ENCODE data around the gene AGO4. TPM values are rescaled to one million over a fixed set of nuclear protein-coding genes. Genes with fewer than 3 reads are reported as not detected.

The AGO4 gene
- total and polyA plus RNA-seq, 2 donors (not counting 1 experiment from before 2014, with no cell fraction given) = 7.8 to 22.6 TPM

DNA sequence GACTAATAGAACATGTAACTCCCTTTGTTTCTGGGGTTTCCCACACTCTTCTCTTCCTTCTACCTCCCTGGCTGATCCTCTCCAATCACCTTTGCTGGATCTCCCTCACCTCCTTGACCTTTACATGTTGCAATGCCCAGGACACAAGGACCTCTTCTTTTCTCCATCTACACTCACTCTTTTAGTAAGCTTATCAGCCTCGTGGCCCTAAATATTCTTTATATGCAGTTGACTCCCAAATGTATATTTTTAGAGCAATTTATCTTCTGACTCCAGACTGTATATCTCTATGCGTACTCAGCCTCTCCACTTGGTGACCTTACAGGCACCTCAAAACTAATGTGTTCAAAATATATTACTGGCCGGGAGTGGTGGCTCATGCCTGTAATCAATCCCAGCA lies 19.7 kb upstream of the AGO4 start:
- ChIA-PET POLR2A (no interaction called here), CTCF (interaction anchor here (1.0 kb wide), 1 partner anchor 12 kb away, joined by 3 read pairs; no protein-coding TSS in a partner anchor)
- Histone ChIP-seq H3K4me1 (ENCODE audit: control insufficient read depth in 2 of 2, insufficient read depth in 2 of 2, low read length in 2 of 2) (no peaks in the 10 kb centered on the region), H3K27ac (ENCODE audit: low read length in 2 of 2) (no peak overlapping the region), H3K27me3 (replicated peaks in 1 of 4; ENCODE audit: control extremely low read depth in 1 of 4, control insufficient read depth in 3 of 4, insufficient read depth in 4 of 4, low read length in 3 of 4) (no peaks in the 10 kb centered on the region), H3K79me2 (ENCODE audit: control insufficient read depth, insufficient read depth, low read length) (no peaks in the 10 kb centered on the region), H3K4me3 (ENCODE audit: control extremely low read depth in 1 of 5, extremely low read depth in 1 of 5, insufficient read depth in 1 of 5, low read depth in 2 of 5, low read length in 4 of 5) (no peak overlapping the region), H2AFZ (ENCODE audit: insufficient read depth, low read depth, low read length, poor library complexity, severe bottlenecking) (no peak overlapping the region), H4K20me1 (ENCODE audit: control insufficient read depth, insufficient read depth, low read length, poor library complexity, severe bottlenecking) (no peaks in the 10 kb centered on the region), H3K36me3 (replicated peaks in 1 of 2; ENCODE audit: control extremely low read depth in 1 of 2, control insufficient read depth in 1 of 2, extremely low read depth in 1 of 2, insufficient read depth in 2 of 2, low read length in 1 of 2) (no peaks in the 10 kb centered on the region), H3K9ac (ENCODE audit: low read length) (no peak overlapping the region), H3K9me3 (ENCODE audit: control extremely low read depth in 1 of 3, control insufficient read depth in 2 of 3, insufficient read depth in 1 of 3, low read length in 2 of 3) (no peaks in the 10 kb centered on the region), H3K4me2 (replicated peaks; ENCODE audit: low read depth, low read length, poor library complexity, severe bottlenecking) (no peak overlapping the region)
- Mint-ChIP-seq H3K4me3 (no peak overlapping the region), H3K4me1 (no peaks in the 10 kb centered on the region), H3K27me3 (no peaks in the 10 kb centered on the region), H3K27ac (no peak overlapping the region), H3K9me3 (ENCODE audit: insufficient read depth) (no peaks in the 10 kb centered on the region)
- TF ChIP-seq CTCF (IDR thresholded peaks at IDR 0.05) (no peak), EZH2 (IDR thresholded peaks at IDR 0.05; ENCODE audit: borderline replicate concordance, insufficient read depth, low read depth, low read length, poor library complexity, severe bottlenecking) (no peak)
- intact Hi-C loops (cut with micrococcal nuclease) = no loop called here
- WGBS (ENCODE audit: insufficient coverage) = 100% methylated on average over 2 of the region's 3 CpGs
- ATAC-seq (ENCODE audit: low read depth) (no peak), DNase-seq (no peak)

- TF ChIP-seq CTCF (IDR thresholded peaks at IDR 0.05) = no peak
- TF ChIP-seq EZH2 (IDR thresholded peaks at IDR 0.05; ENCODE audit: borderline replicate concordance, insufficient read depth, low read depth, low read length, poor library complexity, severe bottlenecking) = no peak
- Histone ChIP-seq H3K27ac (ENCODE audit: low read length in 2 of 2) (no peak overlapping the region), H3K9ac (ENCODE audit: low read length) (no peak overlapping the region), H3K36me3 (replicated peaks in 1 of 2; ENCODE audit: control extremely low read depth in 1 of 2, control insufficient read depth in 1 of 2, extremely low read depth in 1 of 2, insufficient read depth in 2 of 2, low read length in 1 of 2) (no peaks in the 10 kb centered on the region), H2AFZ (ENCODE audit: insufficient read depth, low read depth, low read length, poor library complexity, severe bottlenecking) (no peak overlapping the region), H3K4me3 (ENCODE audit: control extremely low read depth in 1 of 5, extremely low read depth in 1 of 5, insufficient read depth in 1 of 5, low read depth in 2 of 5, low read length in 4 of 5) (no peak overlapping the region), H4K20me1 (ENCODE audit: control insufficient read depth, insufficient read depth, low read length, poor library complexity, severe bottlenecking) (no peaks in the 10 kb centered on the region), H3K4me1 (ENCODE audit: control insufficient read depth in 2 of 2, insufficient read depth in 2 of 2, low read length in 2 of 2) (no peaks in the 10 kb centered on the region), H3K27me3 (replicated peaks in 1 of 4; ENCODE audit: control extremely low read depth in 1 of 4, control insufficient read depth in 3 of 4, insufficient read depth in 4 of 4, low read length in 3 of 4) (no peaks in the 10 kb centered on the region), H3K4me2 (replicated peaks; ENCODE audit: low read depth, low read length, poor library complexity, severe bottlenecking) (no peak overlapping the region), H3K79me2 (ENCODE audit: control insufficient read depth, insufficient read depth, low read length) (no peaks in the 10 kb centered on the region), H3K9me3 (ENCODE audit: control extremely low read depth in 1 of 3, control insufficient read depth in 2 of 3, insufficient read depth in 1 of 3, low read length in 2 of 3) (no peaks in the 10 kb centered on the region)
- CTCF ChIA-PET = interaction anchor here (0.8 kb wide), 1 partner anchor 11 kb away, joined by 3 read pairs; no protein-coding TSS in a partner anchor
- H3K9me3 Mint-ChIP-seq (ENCODE audit: insufficient read depth) = no peaks in the 10 kb centered on the region
- WGBS (ENCODE audit: insufficient coverage) = no CpG with 5 or more reads among the region's 2 CpGs
- intact Hi-C loops (cut with micrococcal nuclease) = no loop called here
- no peaks in the 10 kb centered on the region for H3K4me1 Mint-ChIP-seq
- POLR2A ChIA-PET = no interaction called here
- no peak overlapping the region for H3K4me3 Mint-ChIP-seq
- DNase-seq (no peak), ATAC-seq (ENCODE audit: low read depth) (no peak)
- H3K27me3 Mint-ChIP-seq = no peaks in the 10 kb centered on the region
- no peak overlapping the region for H3K27ac Mint-ChIP-seq
Measured at GRCh38 chr1:35790670-35791069, 17.1 kb upstream of the AGO4 start.
